ENCODE measurements around the gene CPXM1. TPM values are rescaled to one million over a fixed set of nuclear protein-coding genes. Genes with fewer than 3 reads are reported as not detected.

The CPXM1 gene
- total RNA-seq: 89.2 TPM

DNA sequence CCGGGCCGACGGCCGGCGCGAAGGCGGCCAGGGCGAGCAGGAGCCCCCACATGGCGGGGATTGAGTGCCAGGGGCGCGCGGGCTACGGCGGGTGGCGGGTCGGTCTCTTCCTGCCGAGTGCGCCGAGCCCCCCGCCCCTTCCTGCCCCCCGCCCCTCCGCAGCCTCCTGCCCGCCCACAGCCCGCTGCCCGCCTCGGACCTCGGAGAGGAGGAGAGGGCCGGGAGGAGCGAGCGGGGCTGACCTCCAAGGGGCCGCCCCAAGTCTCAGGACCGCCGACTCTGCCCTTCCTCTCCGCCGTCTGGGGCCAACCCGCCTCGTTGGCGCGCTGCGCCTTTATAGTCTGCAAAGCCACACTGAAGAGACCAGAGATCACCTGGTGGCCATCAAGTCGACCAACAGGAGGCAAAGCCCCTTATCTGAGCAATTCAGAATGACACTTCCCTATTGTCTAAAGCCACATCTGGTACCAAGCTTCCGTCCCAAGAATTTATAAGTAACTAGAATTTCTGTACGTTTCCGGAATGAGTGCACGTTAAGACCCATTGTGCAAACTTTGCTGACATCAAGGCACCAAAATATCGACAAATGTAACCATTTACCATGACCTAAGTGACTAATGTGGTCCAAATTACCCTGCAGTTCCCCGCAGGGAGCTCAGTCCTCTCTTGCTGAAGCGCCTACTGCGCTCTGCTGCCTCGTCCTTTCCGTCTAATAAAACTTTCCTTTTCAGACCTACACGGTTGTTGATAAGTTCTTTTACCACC lies at the start of gene CPXM1:
Gene CPXM1 (minus strand): TSS at position 107 of the 765 bp plus-strand sequence. CDS start 55 bp downstream, at position 52.

DNA sequence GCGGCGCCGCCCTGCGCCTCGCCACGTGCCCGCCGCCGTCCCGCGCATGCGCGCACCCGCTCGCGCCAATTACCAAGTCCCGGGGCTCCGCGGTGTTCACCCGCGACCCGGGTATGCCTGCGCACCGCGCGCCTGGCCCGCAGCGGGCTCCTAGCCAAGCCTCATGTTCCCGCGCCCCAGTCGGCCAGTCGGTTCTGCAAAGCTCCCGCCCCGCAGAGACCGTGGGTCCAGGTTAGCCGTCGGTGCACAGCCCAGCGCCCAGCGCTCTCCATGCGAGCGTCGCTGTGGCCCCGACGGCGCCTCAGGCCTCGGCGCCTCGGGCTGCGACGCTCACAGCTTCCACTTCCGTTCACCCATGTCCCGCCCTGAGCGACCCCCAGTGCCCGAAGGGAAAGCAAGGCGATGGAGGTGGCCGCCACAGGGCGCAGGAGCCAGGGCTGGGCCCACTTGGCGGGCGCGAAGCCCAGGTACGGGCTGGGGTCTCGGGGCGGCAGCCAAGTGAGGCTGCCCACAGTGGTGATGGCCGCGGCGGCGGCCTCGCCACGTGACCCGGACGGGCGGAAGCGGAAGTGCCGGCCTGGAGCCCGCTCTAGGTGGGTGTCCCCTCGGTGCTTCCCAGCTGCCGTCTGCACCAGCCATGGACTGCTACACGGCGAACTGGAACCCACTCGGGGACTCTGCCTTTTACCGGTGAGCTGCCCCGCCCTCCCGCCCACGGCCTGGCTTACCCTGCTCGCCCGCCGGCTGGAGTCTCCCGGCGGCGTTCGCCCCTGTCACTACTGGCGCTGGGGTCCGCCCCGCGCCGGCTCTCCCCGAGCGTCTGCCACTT lies 39.9 kb upstream of the CPXM1 start, which contains the start of the genes PCED1A and VPS16:
Gene PCED1A (minus strand): TSS at position 518 of the 829 bp plus-strand sequence. CDS start 743 bp downstream, outside the sequence.
Gene VPS16 (plus strand): TSS at position 608 of the 829 bp plus-strand sequence. CDS start 30 bp downstream, at position 638.

GRCh38 chr20:2816030-2816582 lies 15.7 kb upstream of the CPXM1 start, which contains the start of gene TMEM239:
Gene TMEM239, plus strand, starts transcription at chr20:2816364. Its CDS starts 191 bp downstream, at chr20:2816555.

GRCh38 chr20:2814587-2815051 lies 14.2 kb upstream of the CPXM1 start, which contains the start of gene C20orf141:
Gene C20orf141, plus strand, starts transcription at chr20:2814987. Its CDS starts 198 bp downstream, at chr20:2815185.

Other genes with a start within 250 kb of the CPXM1 start
- 94.4 TPM for gene NOP56, start 148.0 kb downstream of the CPXM1 start, total RNA-seq
- 105 TPM for gene IDH3B, start 136.4 kb downstream of the CPXM1 start, total RNA-seq
- 16.9 TPM for gene EBF4, start 107.8 kb downstream of the CPXM1 start, total RNA-seq
- gene C20orf141, start 14.4 kb upstream of the CPXM1 start, total RNA-seq: not detected
- gene TMEM239, start 15.7 kb upstream of the CPXM1 start, total RNA-seq: not detected
- 41.1 TPM for gene PCED1A, start 40.0 kb upstream of the CPXM1 start, total RNA-seq
- gene VPS16, start 40.1 kb upstream of the CPXM1 start, total RNA-seq: 46.4 TPM
- 104 TPM for gene PTPRA, start 72.9 kb upstream of the CPXM1 start, total RNA-seq
- 1.3 TPM for gene GNRH2, start 243.0 kb upstream of the CPXM1 start, total RNA-seq
- gene MRPS26, start 245.4 kb upstream of the CPXM1 start, total RNA-seq: 36.7 TPM